HepG2 (cell line): ENCODE data around the gene PTGR3. TPM values are rescaled to one million over a fixed set of nuclear protein-coding genes. Genes with fewer than 3 reads are reported as not detected.

Experiments used
- ATAC-seq: fragments of 200-7000 bp; cut with Tn5 transposase; 3 replicates; pipeline ENCODE4 v1.9.1; 2020; ENCODE audit warnings: mild to moderate bottlenecking, moderate library complexity
- BruUV-seq: library from RNA; stranded (reverse); fragments of 400-500 nt; replicated peaks from 2 replicates; lab custom pipeline; 2021; lab: Mats Ljungman, UMichigan
- CTCF ChIA-PET: fragments of 300-600 bp; formaldehyde crosslinking; extraction: SDS; loops from one replicate; lab custom pipeline; 2021; ENCODE audit warnings: low total read pairs, inconsistent platforms, low intra/inter-chr PET ratio; lab: Yijun Ruan, JAX
- POLR2A ChIA-PET: fragments of 350-600 bp; sonication (Branson Sonifier 250); formaldehyde crosslinking; loops from one replicate; lab custom pipeline; 2020; ENCODE audit warnings: antibody characterized with exemption, inconsistent platforms; lab: Yijun Ruan, JAX
- DNase-seq: peaks from one replicate; pipeline ENCODE4 v3.0.0-alpha.2; 2015; ENCODE audit warnings: low spot score
- FAIRE-seq: peaks from 3 replicates; lab custom pipeline; 2011; peaks lifted over from hg19 to GRCh38; lab: Jason Lieb, UNC
- H2AFZ ChIP-seq: one replicate; pipeline ENCODE4 v1.6.1; 2011; ENCODE audit warnings: low read length, inconsistent platforms
- H3K27ac ChIP-seq: fragments of 300-600 bp; 3 replicates; pipeline ENCODE4 v1.8.0; 2011; ENCODE audit warnings: mixed run types, mild to moderate bottlenecking, mixed read lengths, low read length, inconsistent platforms; ENCODE audit not compliant: insufficient read depth; ENCODE audit errors: extremely low read length
- H3K27me3 ChIP-seq, 2 experiments: fragments of 200-600 bp in 1 of 2; 2 replicates in 1 of 2; 3 replicates in 1 of 2; pipeline versions ENCODE4 v1.6.0 to v1.8.0; 2011; ENCODE audit warnings: low read length in 2 of 2, mild to moderate bottlenecking in 2 of 2, moderate library complexity in 2 of 2, inconsistent platforms in 1 of 2; ENCODE audit not compliant: insufficient read depth in 2 of 2, control insufficient read depth in 1 of 2
- H3K36me3 ChIP-seq, 2 experiments: fragments of 200-600 bp in 1 of 2; replicated peaks in 1 of 2; 2 replicates in 1 of 2; 3 replicates in 1 of 2; pipeline versions ENCODE4 v1.5.1 to v1.8.0; 2011; ENCODE audit warnings: low read length in 2 of 2, inconsistent platforms in 1 of 2; ENCODE audit not compliant: insufficient read depth in 2 of 2, control insufficient read depth in 1 of 2
- H3K4me1 ChIP-seq: 2 replicates; pipeline ENCODE4 v1.5.1; 2012; ENCODE audit warnings: low read length, inconsistent platforms; ENCODE audit not compliant: insufficient read depth
- H3K4me2 ChIP-seq: 2 replicates; pipeline ENCODE4 v1.6.0; 2011; ENCODE audit warnings: low read depth, low read length, inconsistent platforms
- H3K4me3 ChIP-seq, 3 experiments: fragments of 200-600 bp in 1 of 3; sonication (generic), shearing (Covaris generic) in 1 of 3; replicated peaks in 1 of 3; 2 replicates each; pipeline ENCODE4 v1.5.1; 2011 to 2016; ENCODE audit warnings: low read length in 3 of 3, inconsistent platforms in 2 of 3, low read depth in 2 of 3, mild to moderate bottlenecking in 2 of 3, control low read depth in 1 of 3, mixed read lengths in 1 of 3; ENCODE audit not compliant: insufficient read depth in 1 of 3
- H3K79me2 ChIP-seq: one replicate; pipeline ENCODE4 v1.6.1; 2011; ENCODE audit warnings: low read length, inconsistent platforms; ENCODE audit not compliant: insufficient read depth
- H3K9ac ChIP-seq: 2 replicates; pipeline ENCODE4 v1.6.0; 2011; ENCODE audit warnings: mild to moderate bottlenecking, low read depth, low read length, inconsistent platforms; ENCODE audit not compliant: insufficient read depth
- H3K9me3 ChIP-seq: 2 replicates; pipeline ENCODE4 v1.5.1; 2012; ENCODE audit warnings: mild to moderate bottlenecking, low read length
- H4K20me1 ChIP-seq: 2 replicates; pipeline ENCODE4 v1.6.0; 2011; ENCODE audit warnings: inconsistent platforms, mild to moderate bottlenecking, low read length, moderate library complexity; ENCODE audit not compliant: insufficient read depth
- KLF6 ChIP-seq: IDR thresholded peaks from 2 replicates; pipeline ENCODE4 v1.8.0; 2016; ENCODE audit warnings: missing biosample characterization, missing genetic modification reagents
- KMT2A ChIP-seq: sonication (generic); formaldehyde crosslinking; IDR thresholded peaks from 2 replicates; pipeline ENCODE4 v1.4.0; 2020; ENCODE audit warnings: missing genetic modification reagents
- MAFF ChIP-seq: IDR thresholded peaks from 2 replicates; pipeline ENCODE4 v1.6.1; 2011; ENCODE audit warnings: low read depth, low read length, improper control_type of control experiment
- NFKBIZ ChIP-seq: IDR thresholded peaks from 2 replicates; pipeline ENCODE4 v1.6.1; 2018; ENCODE audit warnings: missing genetic modification reagents, missing compliant biosample characterization
- ZNF841 ChIP-seq: sonication (generic); formaldehyde crosslinking; IDR thresholded peaks from 2 replicates; pipeline ENCODE4 v1.8.1; 2023; ENCODE audit warnings: missing genetic modification reagents, borderline replicate concordance
- WGBS: methylation state at CpG from one replicate; pipeline ENCODE4 v1.1.6; 2017; ENCODE audit warnings: low lambda C conversion rate; 5-methylcytosine and 5-hydroxymethylcytosine counted together
- in situ Hi-C: cut with HindIII; loops from 2 replicates; pipeline ENCODE4 v1.10.0; 2017; ENCODE audit warnings: low pct_unique_long_range_greater_than_20kb; ENCODE audit not compliant: extremely low pct_ligation_motif_present
- intact Hi-C: fragments of 100-400 bp; cut with micrococcal nuclease; formaldehyde crosslinking; loops from one replicate; pipeline ENCODE4 v1.10.0; 2022; ENCODE audit not compliant: unreplicated experiment
- polyA plus RNA-seq, 8 experiments: library from polyadenylated mRNA; depleted of rRNA in 3 of 8; stranded (reverse) in 7 of 8; unstranded in 1 of 8; fragments of >200 nt; fragmentation: Illumina TruSeq in 4 of 8; extraction: Trizol in 4 of 8; gene quantifications; 2 replicates each; pipeline versions ENCODE4 v1.2.1 to v1.2.3, GENCODE V29; 2011 to 2016; ENCODE audit warnings: low read depth in 4 of 8, missing spikeins in 1 of 8, mixed read lengths in 1 of 8; ENCODE audit not compliant: insufficient read depth in 1 of 8
- total RNA-seq, 5 experiments: library from RNA; depleted of rRNA; stranded (reverse); fragments of >200 nt; fragmentation: Illumina TruSeq; extraction: Trizol; gene quantifications; 2 replicates each; pipeline ENCODE4 v1.2.3, GENCODE V29; 2016; ENCODE audit warnings: low read depth in 1 of 5

PTGR3 gene
- total and polyA plus RNA-seq, 2 of the 13 experiments (the other 11 are each of a cell fraction or from before 2014, with no cell fraction given) = 11.5 to 25.3 TPM

DNA sequence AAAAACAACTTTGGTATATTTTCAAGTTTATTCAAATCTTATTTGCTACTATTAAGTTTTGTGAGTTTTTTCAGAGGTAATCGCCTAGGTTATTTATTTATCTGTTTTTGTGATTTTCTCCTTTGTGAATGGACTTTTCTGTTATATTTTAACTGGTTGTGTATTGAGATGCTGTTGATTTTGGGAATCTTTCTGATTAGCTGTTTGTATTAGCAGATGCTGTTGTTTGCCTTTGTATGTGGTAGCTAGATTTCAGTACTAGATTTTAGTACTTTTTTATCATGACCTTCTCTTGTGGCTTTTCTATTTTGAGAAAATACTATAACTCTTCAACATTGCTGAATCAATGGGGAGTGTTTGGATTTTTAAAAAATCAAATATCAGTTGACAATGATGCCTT, 44.1 kb upstream of the PTGR3 start:
- H3K27me3 ChIP-seq = no peaks in the 10 kb centered on the region
- H2AFZ ChIP-seq = no peak overlapping the region
- ChIA-PET CTCF (no interaction called here), POLR2A (no interaction called here)
- peaks cover 5% of the 10 kb centered on the region for H3K79me2 ChIP-seq
- ATAC-seq (no peak), FAIRE-seq (no peak), DNase-seq (no peak)
- no peak for TF ChIP-seq KLF6 (CRISPR knock-in tag)
- no peak for TF ChIP-seq KMT2A (CRISPR knock-in tag)
- no peak overlapping the region for H3K4me3 ChIP-seq
- no peaks in the 10 kb centered on the region for H3K9me3 ChIP-seq
- BruUV-seq = no TSS peak
- H3K27ac ChIP-seq = no peak overlapping the region
- in situ Hi-C loops = no loop called here
- no peak overlapping the region for H3K9ac ChIP-seq
- intact Hi-C loops = no loop called here
- peaks cover 17% of the 10 kb centered on the region for H3K4me1 ChIP-seq
- WGBS = 85% methylated on average over 1 of the region's 1 CpG
- no peak overlapping the region for H3K4me2 ChIP-seq
- H4K20me1 ChIP-seq = no peaks in the 10 kb centered on the region
- no peaks in the 10 kb centered on the region for H3K36me3 ChIP-seq

- no peak overlapping the region for H2AFZ ChIP-seq
- ChIA-PET CTCF (no interaction called here), POLR2A (no interaction called here)
- DNase-seq = no peak
- H3K36me3 ChIP-seq = no peaks in the 10 kb centered on the region
- peaks cover 5% of the 10 kb centered on the region for H3K79me2 ChIP-seq
- H3K4me2 ChIP-seq = no peak overlapping the region
- no TSS peak for BruUV-seq
- no peak overlapping the region for H3K9ac ChIP-seq
- H3K27ac ChIP-seq = no peak overlapping the region
- no peak overlapping the region for H3K4me3 ChIP-seq
- no peak for ATAC-seq
- TF ChIP-seq MAFF = no peak
- TF ChIP-seq NFKBIZ (CRISPR knock-in tag) = no peak
- no peak for TF ChIP-seq ZNF841
- in situ Hi-C loops (no loop called here), intact Hi-C loops (no loop called here)
- no peaks in the 10 kb centered on the region for H4K20me1 ChIP-seq
- peaks cover 22% of the 10 kb centered on the region for H3K4me1 ChIP-seq
- no peaks in the 10 kb centered on the region for H3K9me3 ChIP-seq
- 95% methylated on average over 2 of the region's 2 CpGs for WGBS
- no peak for FAIRE-seq
- no peaks in the 10 kb centered on the region for H3K27me3 ChIP-seq
These were observed 43.2 kb upstream of the PTGR3 start for GRCh38 chr18:75252136-75252535.
